ENCODE measurements around the gene TFPI2.

Gene TFPI2

GRCh38 chr7:93906267-93906666 is 15.7 kb upstream of the TFPI2 start, which contains the start of gene GNGT1:
Gene GNGT1 (plus strand): TSS chr7:93906567. CDS start chr7:93906747, 180 bp downstream.
- DNase-seq, result no peak

DNA sequence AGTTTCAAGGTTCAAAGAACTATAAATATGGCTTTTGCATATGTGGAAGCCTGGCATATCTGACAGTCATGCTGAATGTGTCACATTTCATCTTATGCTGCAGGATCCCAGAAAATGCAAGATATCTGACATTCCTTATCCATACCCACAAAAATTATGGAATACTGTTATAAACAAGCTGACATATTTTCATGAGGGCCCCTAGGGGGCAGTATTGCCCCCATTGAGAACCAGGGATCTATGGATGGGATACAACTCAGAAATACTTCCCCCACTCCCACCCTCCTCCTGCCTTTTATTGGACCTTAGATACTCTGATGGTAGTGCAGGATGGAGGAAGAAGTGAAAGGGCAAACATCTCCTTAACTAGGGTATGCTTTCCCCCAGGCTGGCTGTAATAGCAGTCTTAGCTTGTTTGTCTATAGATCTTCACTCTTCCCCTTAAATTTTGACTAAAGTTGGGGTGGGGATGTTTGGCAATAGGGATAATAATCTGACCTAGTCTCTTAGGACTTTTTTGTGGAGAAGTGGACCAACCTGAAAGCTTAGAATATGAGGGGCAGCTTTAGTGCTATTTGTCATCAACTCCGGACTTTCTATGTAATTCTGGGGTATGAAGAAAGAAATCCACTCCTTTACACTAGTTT is 12.3 kb upstream of the TFPI2 start:
- DNase-seq, result no peak

- no peak for DNase-seq
Observed at GRCh38 chr7:93897680-93898079, 7.1 kb upstream of the TFPI2 start.

GRCh38 chr7:93895859-93896600 is 5.5 kb upstream of the TFPI2 start:
- DNase-seq, result no peak

DNA sequence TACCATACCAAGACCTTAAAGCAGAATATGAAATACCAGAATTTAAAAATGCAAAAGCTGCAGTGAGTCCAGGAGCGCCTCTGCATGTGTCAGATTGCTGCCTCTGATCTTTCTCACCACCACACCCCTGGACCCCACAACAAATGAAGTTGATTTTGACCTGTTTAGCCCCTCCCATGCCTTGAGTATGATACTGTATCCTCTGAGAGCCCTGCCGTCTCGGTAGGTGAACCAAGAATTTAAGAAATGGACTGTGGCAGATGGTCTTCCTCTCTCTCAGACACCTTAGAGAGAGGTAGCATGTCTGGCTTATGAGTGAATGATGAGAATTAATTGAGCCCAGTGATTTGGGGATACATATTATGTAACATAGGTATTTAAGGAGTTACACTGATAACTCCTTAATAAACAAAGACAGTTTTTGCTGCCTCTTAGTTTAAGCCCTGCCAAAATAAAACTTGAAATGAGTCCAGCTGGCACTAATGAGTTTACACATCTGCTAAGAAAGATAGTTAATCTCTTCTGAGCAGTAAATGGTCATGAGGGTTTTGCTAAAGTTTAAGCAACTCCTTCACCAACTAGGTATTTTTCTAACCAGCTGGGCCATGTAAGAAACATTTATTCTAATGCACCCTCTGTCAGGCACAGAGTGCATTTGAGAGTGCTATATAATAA is 4.5 kb upstream of the TFPI2 start:
- no peak for DNase-seq

DNA sequence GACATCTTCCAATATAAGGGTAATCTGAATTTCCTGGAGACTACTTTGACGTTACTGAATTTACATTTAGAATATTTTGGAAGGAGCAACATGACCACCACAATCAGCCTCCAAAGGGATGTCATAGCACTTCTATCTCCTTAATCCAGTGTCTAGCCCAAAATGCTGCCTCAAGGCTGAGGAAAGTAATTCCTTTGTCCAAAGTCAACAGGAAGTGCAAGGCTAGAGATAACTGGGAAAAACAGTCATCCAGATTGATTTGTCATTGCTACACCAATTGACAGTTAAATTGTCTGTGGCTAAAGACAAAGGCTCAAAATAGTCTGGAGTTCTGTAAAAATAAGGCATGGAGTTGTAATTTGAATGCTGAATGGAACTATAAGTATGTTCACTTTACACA is 3.9 kb upstream of the TFPI2 start:
- DNase-seq, result no peak

GRCh38 chr7:93890041-93890463 is 501 bp downstream of the TFPI2 start:
- no peak for DNase-seq

DNA sequence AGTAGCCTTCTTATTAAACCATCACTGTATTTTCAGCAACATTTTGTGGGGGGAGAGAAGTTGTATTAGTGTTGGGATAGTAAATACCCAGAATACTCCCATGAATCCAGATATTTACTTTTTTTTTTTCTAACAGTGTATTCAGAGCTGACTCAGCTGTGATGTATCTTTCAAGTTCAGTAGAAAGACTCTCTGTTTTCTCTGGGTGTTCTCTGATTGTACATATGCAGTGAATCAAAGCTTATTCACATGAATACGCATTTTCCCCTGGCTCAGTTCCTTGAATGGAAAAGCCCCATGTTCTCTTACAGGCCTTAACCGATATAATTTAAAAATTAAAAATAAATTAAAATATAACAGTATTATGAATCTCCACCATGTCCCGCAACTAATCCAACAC is 1.3 kb downstream of the TFPI2 start:
- no peak for DNase-seq

GRCh38 chr7:93884541-93884940 is 6.0 kb downstream of the TFPI2 start:
- no peak for DNase-seq

DNA sequence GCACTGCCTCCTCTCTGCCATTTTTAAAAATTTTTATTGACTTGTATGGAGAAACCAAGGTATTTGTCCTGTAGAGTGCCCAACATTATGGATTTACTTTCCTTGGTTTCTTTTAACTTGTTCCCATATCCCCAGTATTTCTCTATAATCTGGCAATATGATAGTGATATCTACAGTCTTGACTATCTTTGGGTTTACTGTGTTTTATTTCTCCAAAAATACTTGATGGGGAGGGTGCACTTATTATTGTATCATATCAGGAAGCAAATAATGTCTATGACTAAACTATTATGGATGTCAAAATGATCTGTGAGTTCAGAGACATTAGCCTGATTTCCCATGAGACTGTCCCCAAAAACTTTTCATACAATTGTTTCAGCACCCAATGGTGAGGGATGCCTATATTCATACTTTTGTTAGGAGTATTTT is 6.6 kb downstream of the TFPI2 start:
- DNase-seq, result no peak

DNA sequence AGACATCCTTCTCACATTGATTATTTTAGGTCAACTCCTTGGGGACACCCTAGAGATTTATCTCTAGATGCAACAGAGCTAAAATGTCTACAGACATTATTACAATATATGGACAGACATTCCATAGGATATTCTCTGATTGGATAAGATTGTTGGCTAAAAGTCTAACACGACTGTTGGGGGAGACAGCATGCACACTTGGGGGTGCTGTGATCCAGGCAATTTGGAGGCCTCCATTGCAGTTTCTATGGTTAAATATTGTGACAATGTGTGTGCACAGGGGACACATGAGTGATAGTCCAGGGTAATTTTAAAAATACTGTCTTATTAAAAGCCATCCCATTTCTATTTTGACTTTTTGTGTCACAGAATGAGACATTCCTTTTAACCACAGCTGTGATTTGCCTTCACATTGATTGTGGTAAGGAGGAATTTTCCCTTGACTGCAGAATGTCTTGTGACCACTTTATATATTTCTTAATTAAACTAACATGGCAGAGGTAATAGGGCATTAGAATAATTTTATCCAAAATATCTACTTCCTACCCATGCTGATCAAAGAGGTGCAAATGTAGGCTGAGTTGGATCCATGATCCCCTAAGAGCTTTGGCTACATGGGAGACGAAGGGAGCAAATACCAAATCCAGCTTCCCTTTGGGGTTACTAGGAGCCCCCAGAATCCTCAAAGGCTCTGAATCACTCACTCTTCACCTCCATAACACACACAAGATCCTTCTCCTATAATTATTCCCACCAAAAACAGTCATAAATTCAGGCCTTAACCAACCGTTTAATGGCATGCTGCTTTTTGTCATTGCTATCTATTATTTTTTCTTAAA is 7.3 kb downstream of the TFPI2 start:
- DNase-seq, result no peak

DNA sequence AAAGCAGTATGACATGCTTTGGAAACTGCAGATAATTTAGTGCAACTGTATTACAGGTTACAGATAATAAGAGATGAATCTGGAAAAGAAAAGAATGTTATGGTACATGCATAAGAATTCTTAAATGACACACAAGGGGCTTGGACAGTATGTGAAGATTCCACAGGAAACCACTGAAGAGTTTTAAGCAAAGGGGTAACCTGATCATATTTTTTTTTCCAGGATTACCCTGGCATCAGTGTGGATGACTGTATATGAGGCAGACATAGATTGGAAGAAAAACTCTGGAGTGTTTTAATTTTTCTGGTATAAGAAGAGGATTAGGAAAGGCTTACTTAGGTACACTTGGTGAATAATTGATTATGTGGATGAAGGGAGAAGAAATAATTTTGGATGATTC is 8.1 kb downstream of the TFPI2 start:
- no peak for DNase-seq

- DNase-seq, result no peak
Observed at GRCh38 chr7:93879356-93879755, 11.2 kb downstream of the TFPI2 start.

DNA sequence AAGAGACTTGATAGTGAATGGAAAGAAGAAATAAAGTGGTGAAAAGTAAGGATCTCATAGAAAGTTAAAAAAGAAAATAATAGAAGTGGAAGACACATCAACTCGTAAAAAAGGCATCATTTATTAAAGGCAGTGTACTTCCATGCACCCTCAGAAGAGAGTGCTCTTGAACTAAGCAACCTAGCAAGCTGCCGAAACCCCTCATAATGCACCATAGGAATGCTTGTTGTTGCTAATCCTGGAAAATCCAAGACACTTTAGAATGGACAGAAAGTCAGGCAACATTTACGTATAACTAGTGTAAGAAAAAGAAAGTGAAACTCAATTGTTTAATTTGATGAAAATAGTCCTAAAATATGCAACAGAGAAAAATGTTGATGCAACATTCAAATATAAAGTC is 12.8 kb downstream of the TFPI2 start:
- DNase-seq, result no peak

- no peak for DNase-seq
Observed at GRCh38 chr7:93873998-93874574, 16.5 kb downstream of the TFPI2 start.

DNA sequence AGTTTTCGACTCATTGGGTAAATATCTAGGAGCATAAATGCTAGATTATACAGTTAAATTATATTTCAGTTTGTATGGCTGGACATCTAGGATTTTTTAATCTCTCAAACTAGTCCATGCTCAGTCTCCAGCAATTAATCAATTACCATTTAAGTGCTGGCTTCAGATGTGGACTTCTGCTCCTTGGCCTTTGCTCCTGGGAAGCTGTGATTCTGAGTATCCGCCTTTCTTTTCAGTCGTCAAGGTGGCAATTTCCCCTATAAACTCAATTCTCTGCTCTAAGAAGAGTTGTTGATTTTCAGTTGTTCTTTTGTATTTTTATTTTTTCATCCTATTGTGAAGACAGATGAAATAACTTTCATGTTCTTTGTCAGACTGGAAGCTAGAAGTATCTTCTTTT is 23.7 kb downstream of the TFPI2 start:
- DNase-seq, result no peak

DNA sequence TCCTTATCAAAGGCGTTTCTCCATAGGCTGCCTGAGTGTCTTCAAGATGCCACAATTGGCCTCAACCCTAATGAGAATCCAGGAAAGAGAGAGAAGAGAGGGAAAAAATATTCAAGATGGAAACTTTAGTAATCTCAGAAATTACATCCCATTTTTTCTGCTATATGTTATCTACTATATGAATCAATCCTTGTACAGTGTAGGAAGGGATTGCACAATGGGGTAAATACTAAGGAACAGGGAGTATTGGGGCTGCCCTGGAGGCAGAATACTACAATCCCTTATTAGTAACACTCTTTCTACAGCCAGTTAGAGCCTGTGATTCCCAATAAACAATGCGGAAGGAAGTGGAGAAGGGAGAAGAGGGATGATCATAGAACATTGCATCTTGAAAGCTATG is 27.9 kb downstream of the TFPI2 start:
- DNase-seq, result no peak

- no peak for DNase-seq
Observed at GRCh38 chr7:93861325-93861949, 29.1 kb downstream of the TFPI2 start.

- no peak for DNase-seq
Observed at GRCh38 chr7:93860261-93860660, 30.3 kb downstream of the TFPI2 start.

DNA sequence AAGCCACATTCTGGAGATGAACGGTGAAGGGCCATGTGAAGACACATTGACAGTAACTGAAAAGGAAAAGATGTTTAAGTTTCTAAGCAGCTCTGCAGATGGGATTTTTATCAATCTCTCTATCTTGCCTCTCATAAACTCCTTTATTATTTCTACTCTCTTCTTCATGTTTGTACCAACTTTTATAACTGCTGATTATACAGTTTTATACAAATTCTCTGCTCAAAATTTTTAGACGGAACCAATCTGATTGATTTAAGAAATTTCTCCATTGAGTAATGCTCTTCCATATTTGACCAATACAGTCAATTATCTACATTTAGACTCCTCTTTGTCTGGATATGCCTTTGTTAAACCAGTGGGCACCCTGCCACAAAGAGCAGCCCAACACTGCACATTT is 31.7 kb downstream of the TFPI2 start:
- DNase-seq, result no peak

DNA sequence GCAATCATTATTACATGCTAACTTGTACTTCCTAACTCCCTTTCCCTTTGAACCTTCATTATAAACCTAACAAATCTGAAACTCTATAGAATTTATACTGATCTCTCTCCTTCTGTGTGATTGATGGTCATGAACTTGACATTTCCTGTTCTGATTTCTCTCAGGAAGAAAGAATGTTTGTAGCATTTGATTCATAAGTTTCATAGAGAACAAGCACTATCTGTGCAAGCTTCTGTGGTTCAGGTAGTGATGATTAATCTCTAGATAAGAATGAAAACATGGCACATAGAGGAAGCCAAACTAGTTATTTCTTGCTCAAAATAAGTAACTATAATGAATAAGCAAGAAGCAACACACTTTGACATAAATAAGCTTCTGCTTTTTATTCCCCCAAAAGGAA is 34.2 kb downstream of the TFPI2 start:
- DNase-seq, result no peak

GRCh38 chr7:93855797-93856196 is 34.8 kb downstream of the TFPI2 start:
- no peak for DNase-seq

Measured in activated CD4-positive, CD25-positive, alpha-beta regulatory T cell (primary cell).